Hepatocyte (in vitro differentiated cells): ENCODE measurements around the gene FBXO8.

ENCODE experiments used
- CTCF ChIP-seq: fragments of 200-600 bp; sonication (generic); IDR thresholded peaks from 2 replicates; pipeline ENCODE4 v1.5.1; 2016; ENCODE audit warnings: antibody characterized with exemption, mild to moderate bottlenecking; ENCODE audit not compliant: poor library complexity
- EZH2 ChIP-seq: fragments of 200-600 bp; sonication (generic); IDR thresholded peaks from 2 replicates; pipeline ENCODE4 v1.6.1; 2016; ENCODE audit warnings: antibody characterized with exemption, mild to moderate bottlenecking, borderline replicate concordance
- EZH2phosphoT487 ChIP-seq: fragments of 200-600 bp; sonication (generic); IDR thresholded peaks from one replicate; pipeline ENCODE4 v1.6.1; 2018; ENCODE audit warnings: antibody characterized with exemption, mild to moderate bottlenecking, low read depth, moderate library complexity; ENCODE audit not compliant: unreplicated experiment, severe bottlenecking

DNA sequence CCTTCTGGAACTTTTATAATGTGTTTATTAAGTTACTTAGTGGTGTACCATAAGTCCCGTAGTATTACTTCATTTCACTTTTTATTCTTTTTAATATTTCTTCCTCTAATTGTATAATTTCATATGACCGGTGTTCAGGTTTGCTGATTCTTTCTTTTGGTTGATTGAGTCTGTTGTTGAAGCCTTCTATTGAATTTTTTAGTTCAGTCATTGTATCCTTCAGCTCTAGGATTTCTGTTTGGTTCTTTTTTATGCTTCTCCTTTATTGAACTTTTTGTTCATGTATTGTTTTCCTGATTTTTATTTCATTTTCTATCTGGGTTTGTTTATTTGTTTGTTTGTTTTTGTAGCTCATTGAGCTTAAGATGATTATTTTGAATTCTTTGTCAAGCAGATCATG, 9.0 kb upstream of the FBXO8 start:
- TF ChIP-seq CTCF (no peak), EZH2 (no peak), EZH2phosphoT487 (no peak)
